ENCODE data around the gene NMRK1. TPM values are rescaled to one million over a fixed set of nuclear protein-coding genes. Genes with fewer than 3 reads are reported as not detected.

Gene NMRK1
- total and polyA plus RNA-seq, 2 of the 13 experiments (the other 11 are each of a cell fraction or from before 2014, with no cell fraction given), result 9.1 to 12.9 TPM

DNA sequence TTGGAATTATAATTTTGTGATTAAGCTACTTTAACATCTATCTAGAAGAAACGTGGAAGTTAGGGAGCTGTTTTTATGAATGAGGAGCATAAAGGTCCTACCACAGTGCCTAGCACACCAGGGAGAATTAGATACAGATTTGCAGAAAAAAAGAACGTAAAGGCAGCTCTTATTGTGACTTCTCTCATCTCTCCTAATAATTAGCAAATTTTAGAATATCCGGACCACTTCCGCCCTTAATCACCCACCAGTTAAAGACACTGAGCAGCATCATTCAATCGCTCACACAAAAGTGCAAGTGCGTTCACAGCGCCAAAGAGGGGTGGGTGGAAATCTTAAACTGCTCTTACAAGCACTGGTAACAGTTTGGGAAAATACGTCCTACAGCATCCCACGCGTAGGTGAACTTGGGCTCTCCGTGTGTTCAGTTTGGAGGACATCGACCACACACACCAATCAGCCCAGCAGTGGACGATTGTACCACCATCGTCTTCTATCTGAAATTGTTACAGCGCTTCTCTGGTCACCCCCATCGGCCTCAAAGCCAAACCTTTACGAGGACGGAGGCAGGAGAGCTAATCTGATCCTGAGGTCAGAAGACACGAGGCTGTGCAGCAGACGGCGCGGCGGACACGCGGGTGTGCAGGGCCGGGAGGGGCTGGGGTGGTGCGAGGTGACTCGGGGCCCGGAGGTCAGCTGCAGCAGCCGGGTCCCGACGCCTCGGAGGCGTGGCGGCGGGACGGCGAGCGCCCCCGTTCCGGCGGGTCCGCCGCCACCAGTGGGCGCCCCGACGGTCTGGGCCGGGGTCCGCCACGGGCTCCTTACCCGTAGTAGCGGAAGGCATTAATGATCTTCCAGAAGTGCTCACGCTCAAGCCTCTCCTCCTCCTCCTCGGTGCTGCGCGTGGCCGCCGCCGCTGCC is 60.5 kb downstream of the NMRK1 start (continued):
- TF ChIP-seq, protein P1, sequence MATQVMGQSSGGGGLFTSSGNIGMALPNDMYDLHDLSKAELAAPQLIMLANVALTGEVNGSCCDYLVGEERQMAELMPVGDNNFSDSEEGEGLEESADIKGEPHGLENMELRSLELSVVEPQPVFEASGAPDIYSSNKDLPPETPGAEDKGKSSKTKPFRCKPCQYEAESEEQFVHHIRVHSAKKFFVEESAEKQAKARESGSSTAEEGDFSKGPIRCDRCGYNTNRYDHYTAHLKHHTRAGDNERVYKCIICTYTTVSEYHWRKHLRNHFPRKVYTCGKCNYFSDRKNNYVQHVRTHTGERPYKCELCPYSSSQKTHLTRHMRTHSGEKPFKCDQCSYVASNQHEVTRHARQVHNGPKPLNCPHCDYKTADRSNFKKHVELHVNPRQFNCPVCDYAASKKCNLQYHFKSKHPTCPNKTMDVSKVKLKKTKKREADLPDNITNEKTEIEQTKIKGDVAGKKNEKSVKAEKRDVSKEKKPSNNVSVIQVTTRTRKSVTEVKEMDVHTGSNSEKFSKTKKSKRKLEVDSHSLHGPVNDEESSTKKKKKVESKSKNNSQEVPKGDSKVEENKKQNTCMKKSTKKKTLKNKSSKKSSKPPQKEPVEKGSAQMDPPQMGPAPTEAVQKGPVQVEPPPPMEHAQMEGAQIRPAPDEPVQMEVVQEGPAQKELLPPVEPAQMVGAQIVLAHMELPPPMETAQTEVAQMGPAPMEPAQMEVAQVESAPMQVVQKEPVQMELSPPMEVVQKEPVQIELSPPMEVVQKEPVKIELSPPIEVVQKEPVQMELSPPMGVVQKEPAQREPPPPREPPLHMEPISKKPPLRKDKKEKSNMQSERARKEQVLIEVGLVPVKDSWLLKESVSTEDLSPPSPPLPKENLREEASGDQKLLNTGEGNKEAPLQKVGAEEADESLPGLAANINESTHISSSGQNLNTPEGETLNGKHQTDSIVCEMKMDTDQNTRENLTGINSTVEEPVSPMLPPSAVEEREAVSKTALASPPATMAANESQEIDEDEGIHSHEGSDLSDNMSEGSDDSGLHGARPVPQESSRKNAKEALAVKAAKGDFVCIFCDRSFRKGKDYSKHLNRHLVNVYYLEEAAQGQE (IDR thresholded peaks at IDR 0.05; ENCODE audit: borderline replicate concordance in 1 of 2, low read depth in 1 of 2, low read length in 2 of 2), result no peak
- TF ChIP-seq BORCS8-MEF2B (CRISPR knock-in tag; IDR thresholded peaks at IDR 0.05), result peak; percentile 77
- no peak for TF ChIP-seq TCF12 (IDR thresholded peaks at IDR 0.05)
- no peak for TF ChIP-seq TCF12 (CRISPR knock-in tag; IDR thresholded peaks at IDR 0.05)
- no peak for TF ChIP-seq ZFP62 (CRISPR knock-in tag; IDR thresholded peaks at IDR 0.05)
- TF ChIP-seq MEIS1 (CRISPR knock-in tag; IDR thresholded peaks at IDR 0.05; ENCODE audit: borderline replicate concordance), result no peak
- 0 out of 2 replicates have a peak, but pooled peaks have one; percentile 22 for TF ChIP-seq TBX2 (CRISPR knock-in tag; IDR thresholded peaks at IDR 0.05; ENCODE audit: borderline replicate concordance)
- TF ChIP-seq, protein P2, sequence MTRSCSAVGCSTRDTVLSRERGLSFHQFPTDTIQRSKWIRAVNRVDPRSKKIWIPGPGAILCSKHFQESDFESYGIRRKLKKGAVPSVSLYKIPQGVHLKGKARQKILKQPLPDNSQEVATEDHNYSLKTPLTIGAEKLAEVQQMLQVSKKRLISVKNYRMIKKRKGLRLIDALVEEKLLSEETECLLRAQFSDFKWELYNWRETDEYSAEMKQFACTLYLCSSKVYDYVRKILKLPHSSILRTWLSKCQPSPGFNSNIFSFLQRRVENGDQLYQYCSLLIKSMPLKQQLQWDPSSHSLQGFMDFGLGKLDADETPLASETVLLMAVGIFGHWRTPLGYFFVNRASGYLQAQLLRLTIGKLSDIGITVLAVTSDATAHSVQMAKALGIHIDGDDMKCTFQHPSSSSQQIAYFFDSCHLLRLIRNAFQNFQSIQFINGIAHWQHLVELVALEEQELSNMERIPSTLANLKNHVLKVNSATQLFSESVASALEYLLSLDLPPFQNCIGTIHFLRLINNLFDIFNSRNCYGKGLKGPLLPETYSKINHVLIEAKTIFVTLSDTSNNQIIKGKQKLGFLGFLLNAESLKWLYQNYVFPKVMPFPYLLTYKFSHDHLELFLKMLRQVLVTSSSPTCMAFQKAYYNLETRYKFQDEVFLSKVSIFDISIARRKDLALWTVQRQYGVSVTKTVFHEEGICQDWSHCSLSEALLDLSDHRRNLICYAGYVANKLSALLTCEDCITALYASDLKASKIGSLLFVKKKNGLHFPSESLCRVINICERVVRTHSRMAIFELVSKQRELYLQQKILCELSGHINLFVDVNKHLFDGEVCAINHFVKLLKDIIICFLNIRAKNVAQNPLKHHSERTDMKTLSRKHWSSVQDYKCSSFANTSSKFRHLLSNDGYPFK (CRISPR knock-in tag; IDR thresholded peaks at IDR 0.05; ENCODE audit: borderline replicate concordance), result no peak
- no peak for TF ChIP-seq MAFG (CRISPR knock-in tag; IDR thresholded peaks at IDR 0.05)
- TF ChIP-seq ZFAT (CRISPR knock-in tag; conservative IDR thresholded peaks at IDR 0.05), result no peak
- TF ChIP-seq ZNF552 (CRISPR knock-in tag; IDR thresholded peaks at IDR 0.05; ENCODE audit: borderline replicate concordance), result no peak
- TF ChIP-seq ZNF382 (CRISPR knock-in tag; IDR thresholded peaks at IDR 0.05; ENCODE audit: borderline replicate concordance), result no peak
- TF ChIP-seq ZNF180 (CRISPR knock-in tag; IDR thresholded peaks at IDR 0.05; ENCODE audit: borderline replicate concordance, low read depth), result no peak
- TF ChIP-seq IKZF1 (IDR thresholded peaks at IDR 0.05), result no peak
- TF ChIP-seq, protein P3, sequence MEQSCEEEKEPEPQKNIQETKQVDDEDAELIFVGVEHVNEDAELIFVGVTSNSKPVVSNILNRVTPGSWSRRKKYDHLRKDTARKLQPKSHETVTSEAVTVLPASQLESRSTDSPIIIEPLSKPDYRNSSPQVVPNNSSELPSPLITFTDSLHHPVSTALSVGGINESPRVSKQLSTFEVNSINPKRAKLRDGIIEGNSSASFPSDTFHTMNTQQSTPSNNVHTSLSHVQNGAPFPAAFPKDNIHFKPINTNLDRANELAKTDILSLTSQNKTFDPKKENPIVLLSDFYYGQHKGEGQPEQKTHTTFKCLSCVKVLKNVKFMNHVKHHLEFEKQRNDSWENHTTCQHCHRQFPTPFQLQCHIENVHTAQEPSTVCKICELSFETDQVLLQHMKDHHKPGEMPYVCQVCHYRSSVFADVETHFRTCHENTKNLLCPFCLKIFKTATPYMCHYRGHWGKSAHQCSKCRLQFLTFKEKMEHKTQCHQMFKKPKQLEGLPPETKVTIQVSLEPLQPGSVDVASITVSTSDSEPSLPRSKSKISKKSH (CRISPR knock-in tag; IDR thresholded peaks at IDR 0.05; ENCODE audit: borderline replicate concordance), result 0 out of 2 replicates have a peak, but pooled peaks have one; percentile 58
- no peak; the same call in 1 of the 2 replicates for TF ChIP-seq ZNF891 (CRISPR knock-in tag; IDR thresholded peaks at IDR 0.05)
- TF ChIP-seq MBD4 (IDR thresholded peaks at IDR 0.05; ENCODE audit: borderline replicate concordance, low read length), result no peak
- TF ChIP-seq PCBP2 (optimal IDR thresholded peaks at IDR 0.05; ENCODE audit: low read depth, low read length, poor library complexity, severe bottlenecking), result no peak
- no peak for TF ChIP-seq ZFYVE20 (CRISPR knock-in tag; IDR thresholded peaks at IDR 0.05; ENCODE audit: borderline replicate concordance, low read depth)
- no peak for TF ChIP-seq SP1 (IDR thresholded peaks at IDR 0.05)
- TF ChIP-seq SP1 (CRISPR knock-in tag; IDR thresholded peaks at IDR 0.05), result no peak
- TF ChIP-seq SATB2 (CRISPR knock-in tag; IDR thresholded peaks at IDR 0.05), result no peak

Data from HepG2 (cell line).